Fibroblast of upper back skin (primary cell): ENCODE data around the gene TREX2.
"Not testable (repeated sequence)": the region's sequence is repeated elsewhere in the genome, so short reads cannot be mapped to it uniquely, and the experiment has no call there.

ENCODE experiments used
- DNase-seq: peaks from one replicate; pipeline ENCODE4 v3.0.0-alpha.2; 2013

TREX2 gene

GRCh38 chrX:153406011-153406410, 39.8 kb downstream of the TREX2 start:
- DNase-seq: no peak

DNA sequence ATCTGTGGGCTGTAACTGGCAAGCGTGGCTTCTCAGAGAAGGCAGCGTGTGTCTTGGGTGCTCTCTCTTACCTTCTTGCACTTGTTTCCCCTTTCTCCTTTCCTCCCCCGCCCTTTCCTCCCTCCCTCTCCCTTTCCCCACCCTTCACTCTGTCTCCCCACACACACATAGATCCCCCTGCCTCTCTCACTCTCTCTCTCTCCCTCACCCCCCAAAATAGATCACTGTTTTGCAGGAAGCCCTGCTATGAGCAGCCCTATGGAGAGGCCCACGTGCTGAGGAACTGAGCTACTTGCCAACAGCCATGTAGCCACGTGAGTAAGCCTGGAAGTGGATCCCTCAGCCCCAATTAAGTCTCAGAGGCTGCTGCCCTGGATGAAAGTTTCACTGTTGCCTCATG, 40.4 kb downstream of the TREX2 start:
- DNase-seq: no peak

DNA sequence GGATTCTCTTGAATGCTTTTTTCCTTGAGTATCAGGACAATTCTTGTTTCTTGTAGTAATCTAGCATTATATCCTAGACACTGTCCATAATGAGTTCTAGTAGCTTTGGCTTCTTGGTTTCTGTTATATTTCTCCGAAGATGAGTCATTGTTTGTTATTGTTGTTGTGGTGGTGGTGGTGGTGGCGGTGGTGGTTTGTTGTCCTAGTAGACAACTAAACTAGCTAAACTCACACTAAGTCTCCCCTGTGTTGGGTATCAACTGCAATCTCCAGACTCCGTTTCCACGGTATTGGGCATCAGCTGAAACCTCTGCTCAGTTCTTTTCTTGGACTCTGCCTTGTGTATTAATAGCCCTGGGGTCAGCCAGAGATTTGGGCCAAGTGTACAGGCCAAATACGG, 41.5 kb downstream of the TREX2 start:
- DNase-seq: not testable (repeated sequence)

DNA sequence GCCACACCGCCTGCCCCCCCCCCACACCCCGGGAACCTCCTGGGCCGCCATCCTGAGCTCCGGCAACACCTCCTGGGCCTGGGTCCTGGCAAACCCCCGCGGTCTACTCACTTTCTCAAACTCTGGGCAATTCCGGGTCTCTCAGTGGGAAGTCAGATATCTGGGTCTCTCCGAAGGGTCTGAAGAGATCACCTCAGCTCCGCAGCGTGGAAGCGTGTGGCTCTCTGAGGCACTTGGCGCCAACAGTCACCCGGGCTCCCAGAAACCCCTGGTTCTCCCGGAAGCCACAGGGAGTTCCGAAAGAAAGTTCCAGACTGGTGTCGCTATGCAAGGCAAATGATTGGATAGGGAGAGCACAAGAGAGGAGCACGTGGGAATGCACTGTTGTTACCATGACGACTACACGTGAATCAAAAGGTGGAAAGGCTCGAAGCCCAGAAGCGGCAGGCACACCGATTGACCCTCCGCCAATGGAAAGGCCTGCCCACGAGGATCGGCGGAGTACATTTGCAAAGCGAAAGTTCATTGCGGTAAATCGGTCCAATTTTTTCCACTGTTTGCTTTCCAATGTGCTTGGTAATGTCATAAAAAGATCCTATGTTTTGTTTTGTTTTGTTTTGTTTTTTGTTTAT, 44.6 kb downstream of the TREX2 start, which contains the start of gene PNMA6E:
Gene PNMA6E (minus strand): TSS at position 218 of the 632 bp plus-strand sequence. CDS start 2,501 bp downstream, outside the sequence.
- DNase-seq: no peak

DNA sequence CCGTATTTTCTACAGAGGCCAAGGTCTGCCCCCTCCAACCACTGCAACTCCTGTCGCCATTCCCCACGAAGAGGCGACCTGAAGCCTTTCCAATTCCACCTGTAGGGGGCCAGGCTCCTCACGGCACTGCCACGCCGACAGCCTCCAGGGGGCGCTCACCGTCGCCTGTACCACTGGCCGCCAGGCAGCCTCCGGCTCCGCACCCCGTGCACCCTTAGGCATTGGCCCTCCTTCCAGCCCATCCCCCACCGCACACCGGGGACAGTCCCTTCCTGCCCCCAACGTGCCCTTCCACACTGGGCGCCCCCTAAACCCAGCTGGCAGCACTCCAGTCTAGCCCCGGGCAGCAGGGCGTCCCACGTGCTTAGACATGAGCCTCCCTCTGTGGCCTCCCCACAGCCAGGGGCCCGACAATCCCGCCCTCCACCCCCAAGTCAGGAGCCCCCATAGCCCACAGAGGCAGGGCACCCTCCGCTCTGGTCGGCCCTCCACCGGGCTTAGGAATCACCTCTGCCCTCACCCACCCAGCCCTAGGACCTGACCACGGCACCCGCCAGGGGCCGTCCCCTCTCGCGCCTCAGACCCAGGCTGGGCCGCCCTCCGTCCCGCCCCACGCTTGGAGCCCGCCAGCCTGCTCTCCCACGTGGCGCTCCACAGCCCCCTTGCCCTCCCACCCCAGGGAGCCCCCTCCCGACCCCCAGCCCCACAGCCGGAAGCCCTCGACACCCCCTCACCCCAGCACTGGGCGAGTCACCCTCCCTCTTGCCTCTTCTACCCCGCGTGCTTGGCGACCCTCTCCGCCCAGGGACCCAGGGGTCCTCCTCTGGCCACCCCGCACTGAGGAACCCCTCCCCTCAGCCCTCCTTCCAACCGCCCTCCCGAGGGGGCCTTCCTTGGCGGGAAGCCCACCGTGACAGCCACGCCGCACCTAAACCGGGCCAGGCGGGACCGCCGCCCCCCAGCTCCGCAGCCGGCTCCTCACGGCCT, 45.4 kb downstream of the TREX2 start:
- peak; percentile 1 for DNase-seq

GRCh38 chrX:153398275-153398960, 47.4 kb downstream of the TREX2 start:
- DNase-seq: no peak

GRCh38 chrX:153397256-153397960, 48.4 kb downstream of the TREX2 start:
- no peak for DNase-seq

- no peak for DNase-seq
These were observed 49.3 kb downstream of the TREX2 start for GRCh38 chrX:153396320-153397195.

DNA sequence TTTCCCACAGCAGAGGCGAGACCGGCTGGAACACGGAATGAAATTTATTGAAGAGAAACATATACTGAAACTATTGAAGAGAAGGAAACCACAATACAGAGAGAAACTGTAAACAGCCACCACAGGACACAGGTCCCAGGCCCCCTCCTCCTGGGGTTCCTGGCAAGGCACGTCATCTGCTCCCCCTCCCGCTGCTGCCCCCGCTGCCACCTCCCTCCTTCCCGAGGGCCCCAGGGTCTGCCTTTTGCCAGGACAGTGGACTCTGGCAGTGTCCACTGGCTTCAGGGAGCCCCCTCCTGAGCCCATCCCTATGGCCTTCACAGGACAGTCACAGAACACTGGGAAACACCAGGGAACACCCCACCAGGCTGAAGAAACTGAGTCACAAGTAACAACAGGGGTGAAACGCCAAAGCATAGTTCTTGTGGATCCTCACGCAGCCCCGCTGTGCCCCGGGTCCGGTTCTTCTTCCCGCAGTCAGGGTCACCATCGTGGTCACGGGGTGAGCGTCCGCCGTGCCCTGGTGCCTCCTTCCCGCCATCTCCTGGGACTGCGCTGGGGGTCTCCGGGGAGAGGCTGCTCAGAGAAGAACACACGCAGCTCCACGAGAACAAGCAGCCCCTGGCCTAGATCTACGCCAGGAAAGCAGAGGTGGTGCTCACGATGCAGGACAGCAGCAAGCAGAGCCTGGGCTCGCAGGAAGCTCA, 50.1 kb downstream of the TREX2 start:
- no peak for DNase-seq

- DNase-seq: no peak
These were observed 51.2 kb downstream of the TREX2 start for GRCh38 chrX:153394612-153395011.
